GM21423 (cell line): ENCODE data around the gene TMED5.

Experiments
- ATAC-seq: cut with Tn5 transposase; IDR thresholded peaks from one replicate; pipeline ENCODE4 v1.9.1; 2021; ENCODE audit warnings: mild to moderate bottlenecking, moderate library complexity; ENCODE audit not compliant: unreplicated experiment

The TMED5 gene

GRCh38 chr1:93124556-93125355, 55.5 kb downstream of the TMED5 start:
- ATAC-seq, result no peak

- no peak for ATAC-seq
Measured at GRCh38 chr1:93123201-93123783, 56.9 kb downstream of the TMED5 start.

GRCh38 chr1:93120614-93121013, 59.6 kb downstream of the TMED5 start:
- ATAC-seq, result no peak

- no peak for ATAC-seq
Measured at GRCh38 chr1:93114391-93114790, 65.8 kb downstream of the TMED5 start.

GRCh38 chr1:93113127-93113526, 67.1 kb downstream of the TMED5 start:
- ATAC-seq, result no peak

- no peak for ATAC-seq
Measured at GRCh38 chr1:93111561-93111960, 68.7 kb downstream of the TMED5 start.

- no peak for ATAC-seq
Measured at GRCh38 chr1:93111065-93111464, 69.1 kb downstream of the TMED5 start.

- no peak for ATAC-seq
Measured at GRCh38 chr1:93109578-93109977, 70.6 kb downstream of the TMED5 start.

GRCh38 chr1:93108335-93108734, 71.9 kb downstream of the TMED5 start:
- no peak for ATAC-seq

- ATAC-seq, result no peak
Measured at GRCh38 chr1:93107395-93107794, 72.8 kb downstream of the TMED5 start.

- ATAC-seq, result no peak
Measured at GRCh38 chr1:93106226-93106625, 74.0 kb downstream of the TMED5 start.

- ATAC-seq, result no peak
Measured at GRCh38 chr1:93102142-93102541, 78.1 kb downstream of the TMED5 start.
